HK-2 (cell line): ENCODE results near the gene SLC49A4.

Source experiments
- DNase-seq: peaks from one replicate; pipeline ENCODE4 v3.0.0-alpha.2; 2018; ENCODE audit not compliant: unreplicated experiment

SLC49A4 gene

DNA sequence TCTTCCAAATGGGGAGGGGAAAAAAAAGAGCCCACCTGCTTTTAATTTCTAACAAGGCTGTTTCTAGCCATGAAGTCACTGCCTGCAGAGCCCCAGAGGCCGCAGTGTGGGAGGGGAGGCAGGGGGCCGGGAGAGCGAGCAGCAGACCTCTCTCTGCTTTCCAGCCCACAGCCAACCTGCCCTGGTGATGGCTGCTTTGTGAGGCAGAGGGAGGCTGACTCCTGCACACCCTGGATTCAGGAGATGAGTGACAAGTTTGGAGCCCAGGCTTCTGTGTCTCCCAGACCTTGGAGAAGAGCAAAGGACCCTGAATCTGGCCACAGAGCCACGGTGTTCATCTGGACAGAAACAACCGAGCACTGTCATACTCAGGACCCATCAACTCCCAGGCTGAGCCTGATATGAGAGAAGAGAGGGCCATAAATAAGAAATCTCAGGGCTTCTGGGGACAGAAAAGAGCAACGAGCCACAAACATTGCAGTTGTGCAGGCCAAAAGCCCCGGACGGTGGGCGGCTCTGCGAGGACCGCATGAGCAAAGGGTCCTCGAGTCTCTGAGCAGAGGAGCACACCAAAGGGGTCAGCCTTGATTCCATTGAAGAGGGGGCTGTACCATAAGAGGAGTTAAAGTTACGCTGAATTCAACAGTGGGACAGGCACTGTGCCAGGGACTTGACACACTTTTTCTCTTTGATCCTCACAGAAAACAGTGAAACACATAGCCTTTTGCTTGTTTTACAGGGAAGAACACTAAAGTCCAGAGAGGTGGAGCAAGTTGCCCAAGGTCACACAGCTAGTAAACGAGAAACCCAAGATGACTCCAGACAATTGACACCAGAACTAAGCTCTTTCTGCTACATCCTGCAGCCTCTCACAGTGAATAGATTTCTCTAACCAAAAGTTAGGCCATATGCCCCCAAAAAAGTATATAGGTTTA, 135.5 kb downstream of the SLC49A4 start:
- no peak for DNase-seq
